Activated gamma-delta T cell treated with Interleukin-2 at 50 U/mL for 16 hours (primary cell): Measurements from ENCODE around the gene TGFBRAP1.
A peak's percentile ranks its signal among the peaks of the same experiment; 100 is the strongest.

ENCODE experiments used
- DNase-seq: peaks from one replicate; pipeline ENCODE4 v3.0.0-alpha.2; 2020

TGFBRAP1 gene

GRCh38 chr2:105235388-105236059, 94.0 kb downstream of the TGFBRAP1 start:
- peak; percentile 48 for DNase-seq

- no peak for DNase-seq
Measured at GRCh38 chr2:105231232-105231619, 98.3 kb downstream of the TGFBRAP1 start.

- DNase-seq, result no peak
Measured at GRCh38 chr2:105224444-105224843, 105.1 kb downstream of the TGFBRAP1 start.

- no peak for DNase-seq
Measured at GRCh38 chr2:105220604-105221003, 108.9 kb downstream of the TGFBRAP1 start.

GRCh38 chr2:105215586-105216192, 113.8 kb downstream of the TGFBRAP1 start:
- DNase-seq, result no peak
